Limb (tissue), 2 donors: ENCODE data around the gene TMUB1.
"Not testable (repeated sequence)": the region's sequence is repeated elsewhere in the genome, so short reads cannot be mapped to it uniquely, and the experiment has no call there.

Source experiments
- DNase-seq, 2 donors: peaks; one replicate each; pipeline ENCODE4 v3.0.0-alpha.2; 2016; ENCODE audit errors: extremely low spot score in 2 of 2

Gene TMUB1

GRCh38 chr7:151056666-151057505, 26.4 kb downstream of the TMUB1 start:
- DNase-seq, result no peak

- DNase-seq, result no peak
Measured at GRCh38 chr7:151056283-151056665, 27.0 kb downstream of the TMUB1 start.

DNA sequence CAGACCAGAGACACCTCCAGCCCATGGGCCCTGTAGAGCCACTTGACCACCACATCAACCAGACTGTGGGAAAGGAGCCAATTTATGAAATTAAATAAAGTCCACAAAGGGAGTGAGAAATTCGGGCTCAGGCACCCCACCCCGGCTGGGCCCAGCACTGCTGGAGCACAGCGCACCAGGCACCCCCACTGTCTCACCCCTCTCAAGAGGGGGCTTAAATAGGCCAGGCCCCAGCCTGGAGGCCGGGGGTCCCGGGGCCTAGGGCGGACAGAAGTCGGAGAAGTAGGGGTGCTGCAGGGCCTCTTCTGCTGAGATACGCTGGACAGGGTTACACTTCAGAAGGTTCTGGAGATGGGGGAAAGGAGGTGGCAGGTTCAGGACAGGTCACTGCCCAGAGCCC, 29.5 kb downstream of the TMUB1 start:
- no peak for DNase-seq

DNA sequence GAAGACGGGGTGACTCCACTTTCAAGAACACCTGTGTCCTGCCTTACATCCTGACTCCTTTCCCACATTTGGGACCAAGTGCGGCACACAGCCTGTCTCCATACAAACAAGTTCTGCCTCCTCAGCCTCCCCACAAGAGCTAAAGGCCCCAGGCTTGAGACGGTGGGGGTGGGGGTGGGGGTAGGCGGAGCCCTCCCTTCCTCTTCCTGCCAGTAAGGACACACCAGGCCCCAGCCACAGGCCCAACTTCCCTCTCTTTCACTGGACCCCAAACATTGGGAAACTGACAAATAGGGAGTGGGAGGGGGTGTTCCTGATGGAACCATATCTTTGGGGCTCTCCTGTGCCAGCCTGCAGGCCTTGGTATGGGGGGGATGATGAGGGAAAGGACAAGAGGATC, 30.2 kb downstream of the TMUB1 start:
- DNase-seq, result no peak

DNA sequence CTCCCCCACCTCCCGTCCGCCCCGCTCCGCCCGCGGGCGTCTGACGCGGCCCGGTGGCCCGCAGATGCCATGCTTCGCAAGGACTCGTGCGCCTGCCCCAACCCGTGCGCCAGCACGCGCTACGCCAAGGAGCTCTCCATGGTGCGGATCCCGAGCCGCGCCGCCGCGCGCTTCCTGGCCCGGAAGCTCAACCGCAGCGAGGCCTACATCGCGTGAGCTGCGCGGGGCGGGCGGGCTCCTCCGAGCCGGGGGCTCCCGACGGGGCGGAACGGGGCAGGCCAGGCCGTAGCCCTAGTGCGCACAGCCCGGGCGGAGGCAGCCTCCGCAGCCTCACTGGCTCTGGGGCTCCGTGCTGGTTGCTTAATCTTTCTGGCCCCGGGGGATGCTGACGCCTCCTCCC, 32.2 kb downstream of the TMUB1 start:
- peak in 1 of 2 donors; percentile 85 for DNase-seq

DNA sequence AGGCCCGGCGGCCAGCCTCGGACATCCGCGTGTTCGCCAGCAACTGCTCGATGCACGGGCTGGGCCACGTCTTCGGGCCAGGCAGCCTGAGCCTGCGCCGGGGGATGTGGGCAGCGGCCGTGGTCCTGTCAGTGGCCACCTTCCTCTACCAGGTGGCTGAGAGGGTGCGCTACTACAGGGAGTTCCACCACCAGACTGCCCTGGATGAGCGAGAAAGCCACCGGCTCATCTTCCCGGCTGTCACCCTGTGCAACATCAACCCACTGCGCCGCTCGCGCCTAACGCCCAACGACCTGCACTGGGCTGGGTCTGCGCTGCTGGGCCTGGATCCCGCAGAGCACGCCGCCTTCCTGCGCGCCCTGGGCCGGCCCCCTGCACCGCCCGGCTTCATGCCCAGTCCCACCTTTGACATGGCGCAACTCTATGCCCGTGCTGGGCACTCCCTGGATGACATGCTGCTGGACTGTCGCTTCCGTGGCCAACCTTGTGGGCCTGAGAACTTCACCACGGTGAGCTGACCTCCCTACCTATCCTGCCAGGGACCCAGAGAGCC, 34.3 kb downstream of the TMUB1 start:
- no peak for DNase-seq

DNA sequence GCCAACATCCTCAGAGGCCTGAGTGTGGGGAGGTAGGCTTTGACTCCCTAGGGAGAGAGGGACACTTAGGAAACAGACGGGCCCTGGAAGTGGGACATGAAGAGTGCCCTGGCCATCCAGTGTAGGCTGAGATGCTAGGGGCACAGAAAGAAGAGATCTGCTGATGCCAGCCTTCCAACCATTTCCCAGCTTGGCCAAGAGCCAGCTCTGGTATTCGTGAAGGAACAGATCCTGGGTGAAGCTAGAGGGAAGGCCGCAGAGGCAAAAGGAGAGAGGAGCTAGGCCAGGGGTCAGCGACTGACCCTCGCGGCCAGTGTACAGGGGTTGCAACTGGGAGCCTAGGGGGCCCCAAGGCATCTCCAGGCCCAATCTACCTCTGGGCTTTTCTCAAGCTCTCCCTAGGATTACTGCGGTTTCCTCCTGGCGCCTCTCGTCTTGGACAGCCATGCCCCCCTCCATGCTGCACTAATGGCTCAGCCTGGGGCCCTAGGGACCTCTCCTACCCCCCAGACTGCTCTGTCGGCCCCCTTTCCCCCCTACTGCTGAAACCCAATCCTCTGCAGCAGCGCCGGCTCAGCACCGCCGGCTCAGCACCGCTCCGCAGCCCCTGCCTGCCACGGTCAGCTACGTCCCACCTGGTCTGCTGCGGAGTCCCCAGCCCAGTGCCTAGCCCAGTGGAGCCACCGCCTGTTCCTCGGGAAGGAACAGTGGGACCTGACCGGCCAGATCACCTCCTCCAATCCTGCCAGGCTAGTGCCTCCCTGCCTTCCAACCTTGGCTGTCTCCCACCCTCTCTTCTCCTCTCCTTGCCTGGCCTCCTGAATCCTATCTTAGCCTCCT, 35.1 kb downstream of the TMUB1 start, which contains the start of gene ASIC3:
ASIC3 (plus strand) TSS at position 556 of the 840 bp plus-strand sequence. CDS start 355 bp downstream, outside the sequence.
- DNase-seq, result no peak

GRCh38 chr7:151046603-151047573, 36.4 kb downstream of the TMUB1 start:
- peak in 1 of 2 donors; percentile 76 for DNase-seq

GRCh38 chr7:151045967-151046366, 37.3 kb downstream of the TMUB1 start:
- DNase-seq, result no peak

- DNase-seq, result no peak
Measured at GRCh38 chr7:151045262-151045661, 38.0 kb downstream of the TMUB1 start.

DNA sequence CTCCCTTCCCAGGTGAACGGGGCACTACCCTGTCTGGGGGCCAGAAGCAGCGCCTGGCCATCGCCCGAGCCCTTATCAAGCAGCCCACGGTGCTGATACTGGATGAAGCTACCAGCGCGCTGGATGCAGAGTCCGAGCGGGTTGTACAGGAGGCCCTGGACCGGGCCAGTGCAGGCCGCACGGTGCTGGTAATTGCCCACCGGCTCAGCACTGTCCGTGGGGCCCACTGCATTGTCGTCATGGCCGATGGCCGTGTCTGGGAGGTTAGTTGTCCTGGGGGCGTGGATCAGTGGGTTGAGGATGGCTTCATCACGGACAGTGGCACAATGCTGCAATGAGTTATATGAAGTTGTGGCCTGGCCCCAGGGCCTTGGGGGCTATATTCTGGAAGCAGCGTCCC, 39.3 kb downstream of the TMUB1 start:
- no peak for DNase-seq

GRCh38 chr7:151043449-151043848, 39.8 kb downstream of the TMUB1 start:
- DNase-seq, result not testable (repeated sequence)

DNA sequence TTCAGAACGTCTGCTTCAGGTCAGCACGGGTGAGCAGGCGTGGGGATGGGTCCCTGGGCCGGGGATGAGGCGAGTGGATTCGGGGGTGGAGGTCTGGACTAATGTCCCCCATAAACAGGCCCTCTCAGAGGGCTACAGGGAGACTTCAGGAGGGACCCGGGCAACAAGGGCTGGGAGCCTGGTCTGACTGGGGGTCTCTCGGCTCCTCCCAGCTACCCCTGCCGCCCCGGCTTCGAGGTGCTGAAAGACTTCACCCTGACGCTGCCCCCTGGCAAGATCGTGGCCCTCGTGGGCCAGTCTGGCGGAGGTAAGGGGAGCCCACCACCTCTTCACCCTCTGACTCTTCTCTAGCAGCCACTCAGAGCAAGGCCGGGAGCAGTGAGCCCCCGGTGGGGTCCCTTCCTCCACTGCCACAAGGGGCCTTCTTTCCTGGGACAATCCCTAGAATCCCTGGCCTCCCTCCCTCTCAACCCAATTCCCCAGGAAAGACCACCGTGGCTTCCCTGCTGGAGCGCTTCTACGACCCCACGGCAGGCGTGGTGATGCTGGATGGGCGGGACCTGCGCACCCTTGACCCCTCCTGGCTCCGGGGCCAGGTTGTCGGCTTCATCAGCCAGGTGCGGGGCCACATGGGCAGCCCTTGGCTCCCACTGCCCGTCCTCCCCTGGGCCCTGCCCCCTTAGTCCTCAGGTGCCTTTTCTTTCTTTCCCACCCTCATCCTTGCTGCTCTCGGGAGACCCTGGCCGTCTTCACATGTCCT, 42.5 kb downstream of the TMUB1 start:
- no peak for DNase-seq

DNA sequence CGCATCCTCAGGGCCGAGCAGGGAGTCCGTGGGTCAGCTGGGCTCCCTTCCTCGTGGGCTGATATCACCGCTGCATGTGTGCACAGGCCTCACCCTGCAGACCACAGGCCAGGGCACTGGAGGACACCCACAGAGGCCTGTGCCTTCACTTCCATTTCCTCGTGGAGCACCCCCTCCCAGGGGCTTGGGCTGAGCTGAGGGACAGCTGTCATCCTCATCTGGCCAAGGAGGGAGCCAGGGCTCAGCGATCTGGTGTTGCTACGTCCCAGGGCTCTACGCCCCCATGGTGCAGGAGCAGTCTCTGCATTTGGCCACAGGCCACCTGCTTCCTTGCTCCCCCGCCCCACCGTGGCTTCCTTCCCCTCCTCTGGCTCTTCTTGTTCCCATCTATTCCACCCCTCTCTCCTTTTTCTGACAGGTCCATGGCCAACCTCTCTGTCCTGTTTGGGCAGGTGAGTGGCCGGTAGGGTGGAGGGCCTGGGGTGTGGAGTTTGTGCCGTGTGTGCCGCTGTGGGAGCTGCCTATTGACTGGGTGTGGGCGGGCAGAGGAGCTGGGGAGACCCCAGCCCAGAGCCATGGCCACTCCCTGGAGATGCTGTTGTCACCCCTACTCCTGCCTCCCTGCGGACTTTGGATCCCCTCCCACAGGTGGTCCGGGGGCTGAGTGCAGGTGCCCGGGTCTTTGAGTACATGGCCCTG, 43.3 kb downstream of the TMUB1 start:
- no peak for DNase-seq

DNA sequence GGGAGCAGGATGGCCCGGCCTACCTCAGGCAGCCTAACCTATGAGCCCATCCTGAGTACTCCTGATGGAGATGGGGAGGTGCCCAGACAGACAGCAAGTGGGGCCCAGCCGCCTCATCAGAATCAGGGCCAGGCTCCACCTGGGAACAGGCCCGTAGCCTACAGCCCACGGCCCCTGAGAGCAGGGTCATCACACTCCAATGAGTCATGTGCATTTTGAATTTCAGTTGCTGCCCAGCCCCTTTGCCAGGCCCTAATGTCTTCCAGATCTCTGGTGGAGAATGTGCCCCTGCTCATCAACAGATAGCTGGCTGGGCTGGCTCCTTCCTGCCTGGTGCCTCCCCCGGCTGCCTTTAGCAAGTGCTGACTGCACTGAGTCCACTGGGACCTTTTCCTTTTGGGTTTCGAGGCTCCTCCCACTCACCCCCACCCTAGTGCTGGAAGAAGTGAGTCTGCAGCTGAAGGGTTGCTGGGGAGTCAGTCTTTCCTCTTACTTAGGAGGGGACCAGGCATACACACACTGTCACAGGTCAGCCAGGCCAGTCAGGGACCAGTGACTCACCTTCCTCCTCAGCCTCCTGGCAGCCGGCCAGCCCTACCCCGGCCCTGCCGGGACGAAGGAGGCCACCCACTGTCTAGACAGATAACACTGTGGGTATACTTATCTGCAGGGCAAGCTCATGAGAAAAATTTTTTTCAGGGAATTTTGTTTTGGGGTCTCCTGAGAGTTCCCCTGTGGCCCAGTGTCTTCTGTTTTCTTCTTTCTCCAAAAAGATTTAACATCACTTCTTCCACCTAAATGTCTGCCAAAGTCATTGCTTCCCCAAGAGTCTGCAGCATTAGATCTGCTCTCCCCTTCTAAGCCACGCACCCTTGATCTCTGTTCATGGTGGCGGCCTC, 44.1 kb downstream of the TMUB1 start:
- no peak for DNase-seq

GRCh38 chr7:151035902-151036301, 47.4 kb downstream of the TMUB1 start:
- DNase-seq, result no peak

- DNase-seq, result no peak
Measured at GRCh38 chr7:151035026-151035717, 48.1 kb downstream of the TMUB1 start.
